GM12878 (cell line): Measurements from ENCODE around the gene OR10J5. TPM values are rescaled to one million over a fixed set of nuclear protein-coding genes. Genes with fewer than 3 reads are reported as not detected.

Experiments used
- ATAC-seq: fragments of 200-7000 bp; cut with Tn5 transposase; 3 replicates; pipeline ENCODE4 v1.9.1; 2020; ENCODE audit warnings: mild to moderate bottlenecking, moderate library complexity
- BruUV-seq: library from RNA; stranded (reverse); fragments of 400-500 nt; replicated peaks from 2 replicates; lab custom pipeline; 2021; lab: Mats Ljungman, UMichigan
- CTCF ChIA-PET: fragments of 300-600 bp; sonication (Branson Sonifier 250); formaldehyde crosslinking; extraction: SDS; loops from one replicate; lab custom pipeline; 2021; ENCODE audit warnings: inconsistent platforms; lab: Yijun Ruan, JAX
- POLR2A ChIA-PET: fragments of 350-600 bp; formaldehyde crosslinking; extraction: SDS; loops from one replicate; lab custom pipeline; 2021; ENCODE audit warnings: inconsistent platforms; lab: Charles Lee
- RAD21 ChIA-PET: fragments of 300-600 bp; sonication (Branson Sonifier 250); formaldehyde crosslinking; loops from one replicate; lab custom pipeline; 2023; ENCODE audit warnings: antibody characterized with exemption; ENCODE audit not compliant: unreplicated experiment; lab: Charles Lee
- SMC1A ChIA-PET: fragments of 300-600 bp; sonication (Branson Sonifier 250); formaldehyde crosslinking; loops from one replicate; lab custom pipeline; 2023; ENCODE audit not compliant: unreplicated experiment, uncharacterized antibody; lab: Charles Lee
- DNase-seq: peaks from one replicate; pipeline ENCODE4 v3.0.0-alpha.2; 2011; ENCODE audit warnings: low read depth, low spot score
- FAIRE-seq: peaks from 3 replicates; lab custom pipeline; 2011; peaks lifted over from hg19 to GRCh38; lab: Jason Lieb, UNC
- H2AFZ ChIP-seq: 2 replicates; pipeline ENCODE4 v1.6.0; 2011; ENCODE audit warnings: low read depth, low read length, control low read depth; ENCODE audit not compliant: control insufficient read depth
- H3K27ac ChIP-seq: 2 replicates; pipeline ENCODE4 v1.5.1; 2011; ENCODE audit warnings: control low read depth; ENCODE audit not compliant: control insufficient read depth, insufficient read depth
- H3K27me3 ChIP-seq, 2 experiments: replicated peaks in 1 of 2; 2 replicates each; pipeline versions ENCODE4 v1.6.0 to v1.6.1; 2011; ENCODE audit warnings: low read length in 1 of 2; ENCODE audit not compliant: control insufficient read depth in 2 of 2, insufficient read depth in 2 of 2
- H3K36me3 ChIP-seq, 2 experiments: 2 replicates each; pipeline ENCODE4 v1.5.1; 2011; ENCODE audit warnings: low read length in 1 of 2; ENCODE audit not compliant: control insufficient read depth in 2 of 2, insufficient read depth in 2 of 2
- H3K4me1 ChIP-seq: 2 replicates; pipeline ENCODE4 v1.6.1; 2011; ENCODE audit warnings: mild to moderate bottlenecking, low read length, moderate library complexity, mixed read lengths; ENCODE audit not compliant: control insufficient read depth, insufficient read depth
- H3K4me2 ChIP-seq: 2 replicates; pipeline ENCODE4 v1.6.0; 2011; ENCODE audit warnings: control low read depth; ENCODE audit not compliant: control insufficient read depth, insufficient read depth
- H3K4me3 ChIP-seq: fragments of 200-600 bp; sonication (generic); 2 replicates; pipeline ENCODE4 v1.5.1; 2016
- H3K79me2 ChIP-seq: 2 replicates; pipeline ENCODE4 v1.6.0; 2011; ENCODE audit warnings: low read length; ENCODE audit not compliant: control insufficient read depth, insufficient read depth
- H3K9ac ChIP-seq: 2 replicates; pipeline ENCODE4 v1.8.0; 2011; ENCODE audit warnings: low read length, control low read depth, mixed read lengths; ENCODE audit not compliant: control insufficient read depth, insufficient read depth
- H3K9me3 ChIP-seq: replicated peaks from 3 replicates; pipeline ENCODE4 v1.5.1; 2011; ENCODE audit warnings: mild to moderate bottlenecking, low read length; ENCODE audit not compliant: control insufficient read depth, insufficient read depth
- H4K20me1 ChIP-seq: 2 replicates; pipeline ENCODE4 v1.6.0; 2011; ENCODE audit not compliant: control insufficient read depth, insufficient read depth
- BMI1 ChIP-seq: fragments of 450-650 bp; IDR thresholded peaks from 2 replicates; pipeline ENCODE4 v1.6.1; 2016; ENCODE audit warnings: mild to moderate bottlenecking, moderate library complexity, borderline replicate concordance
- CHD4 ChIP-seq: fragments of 200-600 bp; sonication (generic); IDR thresholded peaks from 2 replicates; pipeline ENCODE4 v1.6.1; 2016; ENCODE audit warnings: mild to moderate bottlenecking
- E4F1 ChIP-seq: fragments of 450-650 bp; IDR thresholded peaks from 2 replicates; pipeline ENCODE4 v1.6.1; 2018; ENCODE audit warnings: borderline replicate concordance, mild to moderate bottlenecking; ENCODE audit not compliant: partially characterized antibody
- EGR1 ChIP-seq, 2 experiments: IDR thresholded peaks; 1 replicate in 1 of 2; 2 replicates in 1 of 2; pipeline ENCODE4 v1.6.1; 2011 to 2012; ENCODE audit warnings: low read depth in 2 of 2, low read length in 2 of 2, borderline replicate concordance in 1 of 2, mild to moderate bottlenecking in 1 of 2, moderate library complexity in 1 of 2
- KLF5 ChIP-seq: fragments of 450-650 bp; IDR thresholded peaks from 2 replicates; pipeline ENCODE4 v1.6.1; 2014; ENCODE audit warnings: mild to moderate bottlenecking; ENCODE audit not compliant: partially characterized antibody
- NR2C2 ChIP-seq: IDR thresholded peaks from 2 replicates; pipeline ENCODE4 v1.6.1; 2011; ENCODE audit warnings: borderline replicate concordance, low read depth; ENCODE audit not compliant: control insufficient read depth, insufficient read length
- POLR2A ChIP-seq: IDR thresholded peaks from 2 replicates; pipeline ENCODE4 v1.6.1; 2011; ENCODE audit warnings: low read depth, mild to moderate bottlenecking, low read length
- POLR2AphosphoS5 ChIP-seq: IDR thresholded peaks from 2 replicates; pipeline ENCODE4 v1.6.1; 2011; ENCODE audit warnings: mild to moderate bottlenecking, low read length, inconsistent platforms
- RAD21 ChIP-seq: IDR thresholded peaks from 2 replicates; pipeline ENCODE4 v1.6.1; 2011; ENCODE audit warnings: mild to moderate bottlenecking, low read depth, low read length, moderate library complexity; ENCODE audit not compliant: insufficient read depth
- REST ChIP-seq: IDR thresholded peaks from 2 replicates; pipeline ENCODE4 v1.6.1; 2012; ENCODE audit warnings: mild to moderate bottlenecking, low read depth, low read length
- SMC3 ChIP-seq: IDR thresholded peaks from 2 replicates; pipeline ENCODE4 v1.6.1; 2011; ENCODE audit warnings: low read length, improper control_type of control experiment, borderline replicate concordance
- STAT3 ChIP-seq: IDR thresholded peaks from 2 replicates; pipeline ENCODE4 v1.6.1; 2011; ENCODE audit warnings: low read depth, low read length, improper control_type of control experiment
- TCF12 ChIP-seq: IDR thresholded peaks from 2 replicates; pipeline ENCODE4 v1.6.1; 2011; ENCODE audit warnings: low read depth, mild to moderate bottlenecking, low read length
- ZNF592 ChIP-seq: fragments of 450-650 bp; IDR thresholded peaks from 2 replicates; pipeline ENCODE4 v1.6.1; 2017; ENCODE audit warnings: mild to moderate bottlenecking, moderate library complexity
- in situ Hi-C: fragments of 300-500 bp; cut with MboI; formaldehyde crosslinking; loops from 9 replicates; pipeline ENCODE4 v1.14.3; 2018; ENCODE audit warnings: mixed read lengths
- intact Hi-C: fragments of 100-400 bp; cut with micrococcal nuclease; formaldehyde crosslinking; loops from one replicate; pipeline ENCODE4 v1.14.2; 2022; ENCODE audit not compliant: unreplicated experiment
- polyA plus RNA-seq, 11 experiments: library from polyadenylated mRNA; depleted of rRNA in 4 of 11; unstranded in 6 of 11; stranded (reverse) in 5 of 11; fragments of >200 nt; fragmentation: Nextera tagmentation in 4 of 11; fragmentation: Illumina TruSeq in 1 of 11; extraction: Ambion mirVana in 4 of 11; extraction: Trizol in 1 of 11; gene quantifications; 1 replicate in 1 of 11; 2 replicates in 10 of 11; pipeline versions ENCODE4 v1.2.1 to v1.2.3, GENCODE V29; 2011 to 2016; ENCODE audit warnings: inconsistent platforms in 2 of 11, missing spikeins in 2 of 11, low read depth in 1 of 11
- total RNA-seq, 4 experiments: library from RNA; depleted of rRNA in 3 of 4; stranded (reverse); fragments of >200 nt in 3 of 4; fragmentation: Illumina TruSeq in 1 of 4; extraction: Trizol in 1 of 4; gene quantifications; 2 replicates each; pipeline versions ENCODE4 v1.2.1 to v1.2.3, GENCODE V29; 2013 to 2021
- TF ChIP-seq, protein P1 (sequence below): IDR thresholded peaks from 2 replicates; pipeline ENCODE4 v1.6.1; 2011; ENCODE audit warnings: borderline replicate concordance, low read depth, mild to moderate bottlenecking, moderate library complexity, mixed read lengths, low read length; ENCODE audit not compliant: insufficient read depth; ENCODE audit errors: extremely low read length

The OR10J5 gene
- total and polyA plus RNA-seq, 10 of the 15 experiments (the other 5 are each of a cell fraction or from before 2014, with no cell fraction given) = not detected

DNA sequence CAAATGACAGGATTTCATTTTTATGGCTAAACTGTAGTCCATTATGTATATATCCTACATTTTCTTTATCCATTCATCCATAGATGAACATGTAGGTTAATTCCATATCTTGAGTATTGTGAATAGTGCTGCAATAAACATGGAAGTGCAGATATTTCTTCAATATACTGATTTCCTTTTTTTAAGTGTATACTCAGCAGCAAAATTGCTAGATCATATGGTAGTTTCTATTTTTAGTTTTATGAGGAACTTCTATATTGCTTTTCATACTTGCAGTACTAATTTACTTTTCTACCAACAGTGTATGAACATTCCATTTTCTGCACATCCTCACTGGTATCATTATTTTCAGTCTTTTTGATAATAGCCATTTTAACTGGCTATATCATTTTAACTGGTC lies 30.1 kb downstream of the OR10J5 start:
- no peak overlapping the region for H2AFZ ChIP-seq
- H3K9ac ChIP-seq = no peak overlapping the region
- no peaks in the 10 kb centered on the region for H3K9me3 ChIP-seq
- intact Hi-C loops = no loop called here
- POLR2A ChIA-PET = no interaction called here
- SMC1A ChIA-PET = no interaction called here
- RAD21 ChIA-PET = no interaction called here
- H3K27me3 ChIP-seq = no peaks in the 10 kb centered on the region
- no peak overlapping the region for H3K27ac ChIP-seq
- in situ Hi-C loops = no loop called here
- no peaks in the 10 kb centered on the region for H3K4me1 ChIP-seq
- DNase-seq = no peak
- H4K20me1 ChIP-seq = no peaks in the 10 kb centered on the region
- H3K4me3 ChIP-seq = no peak overlapping the region
- BruUV-seq = no TSS peak
- H3K4me2 ChIP-seq = no peak overlapping the region
- CTCF ChIA-PET = no interaction called here
- H3K79me2 ChIP-seq = no peaks in the 10 kb centered on the region
- FAIRE-seq = no peak
- ATAC-seq = no peak
- H3K36me3 ChIP-seq = no peaks in the 10 kb centered on the region
- TF ChIP-seq ZNF592 (no peak), POLR2A (no peak), CHD4 (no peak), KLF5 (no peak), EGR1 (IDR thresholded peaks at IDR 0.05; ENCODE audit: borderline replicate concordance in 1 of 2, low read depth in 2 of 2, low read length in 2 of 2) (no peak), REST (no peak), E4F1 (no peak), RAD21 (no peak), STAT3 (no peak), NR2C2 (no peak), POLR2AphosphoS5 (no peak), SMC3 (no peak), TCF12 (no peak), BMI1 (no peak)
- TF ChIP-seq, protein P1, sequence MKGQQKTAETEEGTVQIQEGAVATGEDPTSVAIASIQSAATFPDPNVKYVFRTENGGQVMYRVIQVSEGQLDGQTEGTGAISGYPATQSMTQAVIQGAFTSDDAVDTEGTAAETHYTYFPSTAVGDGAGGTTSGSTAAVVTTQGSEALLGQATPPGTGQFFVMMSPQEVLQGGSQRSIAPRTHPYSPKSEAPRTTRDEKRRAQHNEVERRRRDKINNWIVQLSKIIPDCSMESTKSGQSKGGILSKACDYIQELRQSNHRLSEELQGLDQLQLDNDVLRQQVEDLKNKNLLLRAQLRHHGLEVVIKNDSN = no peak
